Esophagus (tissue), 2 donors: Measurements from ENCODE around the gene SLC39A11. TPM values are rescaled to one million over a fixed set of nuclear protein-coding genes. Genes with fewer than 3 reads are reported as not detected.

ENCODE experiments used
- H3K27ac ChIP-seq, 2 donors: one replicate each; pipeline ENCODE4 v1.5.1; 2013; ENCODE audit warnings: low read depth in 2 of 2, mild to moderate bottlenecking in 2 of 2, inconsistent platforms in 1 of 2, low read length in 1 of 2, moderate library complexity in 1 of 2
- H3K27me3 ChIP-seq, 2 donors: one replicate each; pipeline ENCODE4 v1.6.1; 2013; ENCODE audit warnings: low read length in 2 of 2, control low read depth in 1 of 2, mild to moderate bottlenecking in 1 of 2; ENCODE audit not compliant: insufficient read depth in 2 of 2, control insufficient read depth in 1 of 2
- H3K36me3 ChIP-seq, 2 donors: one replicate each; pipeline ENCODE4 v1.6.1; 2013; ENCODE audit warnings: low read length in 1 of 2; ENCODE audit not compliant: control insufficient read depth in 2 of 2, insufficient read depth in 2 of 2
- H3K4me1 ChIP-seq, 2 donors: one replicate each; pipeline ENCODE4 v1.6.1; 2013; ENCODE audit warnings: low read length in 1 of 2; ENCODE audit not compliant: control insufficient read depth in 2 of 2, insufficient read depth in 2 of 2
- H3K4me3 ChIP-seq, 2 donors: one replicate each; pipeline ENCODE4 v1.5.1; 2013; ENCODE audit warnings: low read length in 2 of 2, mild to moderate bottlenecking in 2 of 2, low read depth in 1 of 2, moderate library complexity in 1 of 2
- H3K9me3 ChIP-seq, 2 donors: one replicate each; pipeline ENCODE4 v1.6.1; 2013; ENCODE audit warnings: mild to moderate bottlenecking in 2 of 2, low read depth in 1 of 2, low read length in 1 of 2, moderate library complexity in 1 of 2; ENCODE audit not compliant: control insufficient read depth in 2 of 2, insufficient read depth in 1 of 2
- WGBS, 2 donors: extraction: QIAGEN DNeasy Blood & Tissue Kit; methylation state at CpG; one replicate each; pipeline ENCODE4 v1.1.7; 2013; 5-methylcytosine and 5-hydroxymethylcytosine counted together
- polyA plus RNA-seq, 2 donors: library from polyadenylated mRNA; stranded (reverse); fragments of 200-250 nt; gene quantifications; one replicate each; pipeline ENCODE4 v1.2.3, GENCODE V29; 2013
- donor health status: healthy with polysubstance abuse.
- donor health status: Bipolar disorder and iron deficiency.

Gene SLC39A11
- polyA plus RNA-seq, 2 donors = 10.6 to 11.7 TPM

- Histone ChIP-seq H3K4me3 (no peak overlapping the region), H3K27me3 (no peaks in the 10 kb centered on the region), H3K27ac (no peak overlapping the region), H3K9me3 (no peaks in the 10 kb centered on the region), H3K4me1 (no peaks in the 10 kb centered on the region), H3K36me3 (no peaks in the 10 kb centered on the region)
- 71 to 81% methylated on average over 8 of the region's 8 CpGs for WGBS, 2 donors
Measured at GRCh38 chr17:72887322-72887721, 205.2 kb downstream of the SLC39A11 start.

GRCh38 chr17:72886622-72887021 is 205.9 kb downstream of the SLC39A11 start:
- H3K9me3 ChIP-seq = no peaks in the 10 kb centered on the region
- no peak overlapping the region for H3K27ac ChIP-seq
- WGBS, 2 donors = 98 to 99% methylated on average over 3 of the region's 3 CpGs
- H3K27me3 ChIP-seq = no peaks in the 10 kb centered on the region
- no peaks in the 10 kb centered on the region for H3K36me3 ChIP-seq
- H3K4me3 ChIP-seq = no peak overlapping the region
- no peaks in the 10 kb centered on the region for H3K4me1 ChIP-seq

DNA sequence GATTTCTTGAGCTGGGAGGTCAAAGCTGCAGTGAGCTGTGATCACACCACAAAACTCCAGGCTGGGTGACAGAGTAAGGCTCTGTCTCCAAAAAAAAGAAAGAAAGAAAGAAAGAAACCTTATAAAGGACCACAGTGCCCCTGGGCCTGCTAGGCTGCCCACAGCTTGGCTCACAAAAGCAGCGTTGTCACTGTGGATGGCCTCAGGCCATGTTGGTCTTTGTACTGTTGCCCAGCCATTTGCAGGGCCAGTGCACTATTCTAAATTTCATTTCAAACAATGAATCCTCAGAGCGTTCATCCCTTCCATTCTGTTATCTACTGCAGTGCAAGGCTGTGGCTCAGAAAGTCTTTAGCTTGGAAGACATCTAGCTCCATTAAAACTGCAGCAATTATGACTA is 208.4 kb downstream of the SLC39A11 start:
- Histone ChIP-seq H3K9me3 (peaks cover 0 to 10% of the 10 kb centered on the region in 2 donors), H3K36me3 (no peaks in the 10 kb centered on the region), H3K27ac (no peak overlapping the region), H3K4me1 (no peaks in the 10 kb centered on the region), H3K4me3 (no peak overlapping the region), H3K27me3 (no peaks in the 10 kb centered on the region)
- WGBS, 2 donors = 74 to 82% methylated on average over 2 of the region's 2 CpGs

DNA sequence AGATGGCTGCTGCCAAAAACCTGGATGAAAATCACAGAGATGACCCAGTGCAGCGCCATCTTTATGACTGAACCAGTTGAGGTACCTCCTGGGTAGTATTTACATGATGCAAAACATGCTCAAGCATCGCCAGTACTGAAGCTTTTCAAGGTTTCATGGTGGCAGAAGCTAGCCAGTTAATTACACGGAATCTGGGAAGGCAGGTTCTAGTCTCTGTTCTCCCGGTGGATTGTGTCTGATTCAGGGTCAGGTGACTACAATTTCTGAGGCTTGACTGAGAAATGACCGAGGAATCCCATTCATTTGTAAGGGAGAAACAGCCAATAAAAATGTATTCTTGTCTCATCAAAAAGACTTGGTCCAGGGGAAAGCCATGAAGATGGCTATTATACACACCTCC is 209.1 kb downstream of the SLC39A11 start:
- WGBS, 2 donors = 98 to 99% methylated on average over 5 of the region's 5 CpGs
- Histone ChIP-seq H3K4me3 (no peak overlapping the region), H3K27me3 (no peaks in the 10 kb centered on the region), H3K4me1 (no peaks in the 10 kb centered on the region), H3K36me3 (no peaks in the 10 kb centered on the region), H3K9me3 (peaks cover 0 to 10% of the 10 kb centered on the region in 2 donors), H3K27ac (no peak overlapping the region)

GRCh38 chr17:72882426-72882825 is 210.1 kb downstream of the SLC39A11 start:
- Histone ChIP-seq H3K27ac (no peak overlapping the region), H3K36me3 (no peaks in the 10 kb centered on the region), H3K27me3 (no peaks in the 10 kb centered on the region), H3K9me3 (peaks cover 0 to 10% of the 10 kb centered on the region in 2 donors), H3K4me1 (no peaks in the 10 kb centered on the region), H3K4me3 (no peak overlapping the region)
- 90 to 92% methylated on average over 4 of the region's 4 CpGs for WGBS, 2 donors

GRCh38 chr17:72879877-72880276 is 212.6 kb downstream of the SLC39A11 start:
- H3K9me3 ChIP-seq = peaks cover 0 to 10% of the 10 kb centered on the region in 2 donors
- H3K36me3 ChIP-seq = no peaks in the 10 kb centered on the region
- no peaks in the 10 kb centered on the region for H3K4me1 ChIP-seq
- no peak overlapping the region for H3K4me3 ChIP-seq
- H3K27me3 ChIP-seq = no peaks in the 10 kb centered on the region
- no peak overlapping the region for H3K27ac ChIP-seq
- 92 to 96% methylated on average over 2 of the region's 2 CpGs for WGBS, 2 donors

DNA sequence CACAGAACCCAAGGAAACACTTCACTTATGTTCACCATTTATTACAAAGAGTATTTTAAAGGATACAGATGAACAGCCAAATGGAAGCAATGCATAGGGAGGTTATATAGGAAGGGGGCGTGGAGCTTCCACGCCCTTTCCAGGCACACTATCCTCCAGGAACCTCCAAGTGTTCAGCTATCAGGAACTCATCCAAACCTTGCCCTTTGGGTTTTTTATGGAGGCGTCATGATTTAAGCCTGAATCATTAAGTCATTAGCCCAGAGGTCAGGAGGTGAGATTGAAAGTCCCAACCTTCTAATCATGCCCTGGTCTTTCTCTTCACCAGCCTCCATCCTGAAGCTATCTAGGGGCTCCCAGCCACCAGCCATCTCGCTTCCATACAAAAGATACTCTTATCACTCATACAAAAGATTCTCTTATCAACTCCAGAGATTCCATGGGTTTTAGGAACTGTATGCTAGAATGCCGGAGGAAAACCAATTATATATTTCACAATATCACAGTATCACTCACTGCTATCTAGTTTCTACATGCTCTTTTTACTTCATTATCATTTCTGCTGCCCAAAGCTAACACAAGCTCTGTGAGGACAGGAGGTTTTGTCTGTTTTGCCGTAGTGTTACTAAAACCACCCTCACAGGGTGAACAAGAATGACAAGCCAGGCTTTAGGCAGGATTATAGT is 213.4 kb downstream of the SLC39A11 start:
- no peak overlapping the region for H3K27ac ChIP-seq
- H3K27me3 ChIP-seq = no peaks in the 10 kb centered on the region
- H3K9me3 ChIP-seq = peaks cover 0 to 10% of the 10 kb centered on the region in 2 donors
- H3K4me1 ChIP-seq = no peaks in the 10 kb centered on the region
- H3K36me3 ChIP-seq = no peaks in the 10 kb centered on the region
- 83 to 84% methylated on average over 6 of the region's 6 CpGs for WGBS, 2 donors
- H3K4me3 ChIP-seq = no peak overlapping the region

GRCh38 chr17:72877348-72877747 is 215.1 kb downstream of the SLC39A11 start:
- Histone ChIP-seq H3K4me3 (no peak overlapping the region), H3K4me1 (no peaks in the 10 kb centered on the region), H3K9me3 (peaks cover 0 to 10% of the 10 kb centered on the region in 2 donors), H3K36me3 (no peaks in the 10 kb centered on the region), H3K27ac (no peak overlapping the region), H3K27me3 (no peaks in the 10 kb centered on the region)
- WGBS, 2 donors = 97 to 98% methylated on average over 8 of the region's 8 CpGs

DNA sequence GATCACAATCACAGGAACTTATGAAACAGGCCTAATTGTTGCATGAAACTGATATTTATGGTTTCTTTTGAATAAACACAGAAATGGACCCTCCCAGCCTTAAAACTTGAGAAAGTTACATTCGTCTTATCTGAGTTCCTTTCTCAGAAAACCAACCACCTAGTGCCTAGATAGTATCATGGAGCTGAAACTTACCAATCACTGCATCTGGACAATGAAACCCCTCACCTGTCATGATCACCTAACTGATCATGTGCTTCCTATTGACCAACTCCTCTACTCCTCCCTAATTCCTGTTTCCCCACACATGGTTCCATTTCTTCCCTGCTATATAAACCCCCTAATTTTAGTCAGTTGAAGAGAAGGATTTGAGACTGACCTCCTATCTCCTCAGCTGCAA is 216.1 kb downstream of the SLC39A11 start:
- Histone ChIP-seq H3K27me3 (no peaks in the 10 kb centered on the region), H3K36me3 (no peaks in the 10 kb centered on the region), H3K4me3 (no peak overlapping the region), H3K27ac (no peak overlapping the region), H3K4me1 (no peaks in the 10 kb centered on the region), H3K9me3 (peaks cover 0 to 10% of the 10 kb centered on the region in 2 donors)
- WGBS, 2 donors = 91 to 92% methylated on average over 1 of the region's 1 CpG

GRCh38 chr17:72875361-72875760 is 217.1 kb downstream of the SLC39A11 start:
- Histone ChIP-seq H3K4me3 (no peak overlapping the region), H3K9me3 (peaks cover 0 to 10% of the 10 kb centered on the region in 2 donors), H3K36me3 (no peaks in the 10 kb centered on the region), H3K27ac (no peak overlapping the region), H3K27me3 (no peaks in the 10 kb centered on the region), H3K4me1 (no peaks in the 10 kb centered on the region)
- 71 to 77% methylated on average over 5 of the region's 5 CpGs for WGBS, 2 donors
